ENCODE measurements around the gene GART. TPM values are rescaled to one million over a fixed set of nuclear protein-coding genes. Genes with fewer than 3 reads are reported as not detected.

Gene GART
- total and polyA plus RNA-seq, 8 donors = 57.7 to 84.1 (median 79.2) TPM

DNA sequence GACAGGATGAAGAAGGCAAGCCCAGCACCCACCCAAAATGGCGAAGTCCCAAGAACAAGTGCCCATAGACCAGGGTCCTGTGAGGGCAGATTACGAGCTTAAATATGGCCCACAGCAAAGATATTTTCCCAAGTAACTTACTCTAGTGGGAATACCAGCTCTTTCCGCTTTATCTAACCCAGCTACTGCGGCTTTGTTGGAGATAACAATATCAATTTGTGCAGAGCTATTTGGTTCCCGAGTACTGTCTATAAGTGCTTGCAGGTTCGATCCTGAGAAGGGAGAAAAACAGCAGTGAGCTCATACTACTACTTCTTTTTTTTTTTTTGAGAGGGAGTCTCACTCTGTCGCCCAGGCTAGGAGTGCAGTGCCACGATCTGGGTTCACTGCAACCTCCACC is 36.1 kb downstream of the GART start:
- Histone ChIP-seq H3K9me3 (no peaks in the 10 kb centered on the region), H3K4me1 (no peaks in the 10 kb centered on the region), H3K27me3 (no peaks in the 10 kb centered on the region), H3K4me3 (no peak overlapping the region), H3K36me3 (peaks cover 0 to 67% of the 10 kb centered on the region in 2 donors), H3K27ac (no peak overlapping the region)
- DNase-seq (no peak), ATAC-seq (no peak)
- TF ChIP-seq, protein P1, sequence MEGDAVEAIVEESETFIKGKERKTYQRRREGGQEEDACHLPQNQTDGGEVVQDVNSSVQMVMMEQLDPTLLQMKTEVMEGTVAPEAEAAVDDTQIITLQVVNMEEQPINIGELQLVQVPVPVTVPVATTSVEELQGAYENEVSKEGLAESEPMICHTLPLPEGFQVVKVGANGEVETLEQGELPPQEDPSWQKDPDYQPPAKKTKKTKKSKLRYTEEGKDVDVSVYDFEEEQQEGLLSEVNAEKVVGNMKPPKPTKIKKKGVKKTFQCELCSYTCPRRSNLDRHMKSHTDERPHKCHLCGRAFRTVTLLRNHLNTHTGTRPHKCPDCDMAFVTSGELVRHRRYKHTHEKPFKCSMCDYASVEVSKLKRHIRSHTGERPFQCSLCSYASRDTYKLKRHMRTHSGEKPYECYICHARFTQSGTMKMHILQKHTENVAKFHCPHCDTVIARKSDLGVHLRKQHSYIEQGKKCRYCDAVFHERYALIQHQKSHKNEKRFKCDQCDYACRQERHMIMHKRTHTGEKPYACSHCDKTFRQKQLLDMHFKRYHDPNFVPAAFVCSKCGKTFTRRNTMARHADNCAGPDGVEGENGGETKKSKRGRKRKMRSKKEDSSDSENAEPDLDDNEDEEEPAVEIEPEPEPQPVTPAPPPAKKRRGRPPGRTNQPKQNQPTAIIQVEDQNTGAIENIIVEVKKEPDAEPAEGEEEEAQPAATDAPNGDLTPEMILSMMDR (IDR thresholded peaks at IDR 0.05) = no peak
- intact Hi-C loops (cut with DNase I) = no loop called here

GRCh38 chr21:33496345-33496744 is 45.6 kb downstream of the GART start:
- Histone ChIP-seq H3K4me3 (no peak overlapping the region), H3K27ac (no peak overlapping the region), H3K36me3 (no peaks in the 10 kb centered on the region), H3K27me3 (no peaks in the 10 kb centered on the region), H3K4me1 (peaks cover 4 to 9% of the 10 kb centered on the region in 2 donors), H3K9me3 (no peaks in the 10 kb centered on the region)
- DNase-seq (no peak), ATAC-seq (no peak)
- TF ChIP-seq, protein P1 (IDR thresholded peaks at IDR 0.05) = no peak
- intact Hi-C loops (cut with DNase I) = no loop called here

GRCh38 chr21:33495743-33496142 is 46.2 kb downstream of the GART start:
- no peaks in the 10 kb centered on the region for H3K36me3 ChIP-seq
- intact Hi-C loops (cut with DNase I) = no loop called here
- no peak for DNase-seq
- H3K4me3 ChIP-seq = no peak overlapping the region
- H3K9me3 ChIP-seq = no peaks in the 10 kb centered on the region
- H3K27ac ChIP-seq = no peak overlapping the region
- TF ChIP-seq, protein P1 (IDR thresholded peaks at IDR 0.05) = no peak
- H3K27me3 ChIP-seq = no peaks in the 10 kb centered on the region
- peaks cover 7 to 14% of the 10 kb centered on the region in 2 donors for H3K4me1 ChIP-seq
- ATAC-seq = no peak

- Histone ChIP-seq H3K27ac (no peak overlapping the region), H3K9me3 (no peaks in the 10 kb centered on the region), H3K27me3 (no peaks in the 10 kb centered on the region), H3K4me1 (peaks cover 10 to 18% of the 10 kb centered on the region in 2 donors), H3K4me3 (no peak overlapping the region), H3K36me3 (no peaks in the 10 kb centered on the region)
- intact Hi-C loops (cut with DNase I) = no loop called here
- DNase-seq (no peak), ATAC-seq (no peak)
- TF ChIP-seq, protein P1 (IDR thresholded peaks at IDR 0.05) = no peak
Measured at GRCh38 chr21:33493756-33494155, 48.2 kb downstream of the GART start.

- intact Hi-C loops (cut with DNase I) = no loop called here
- ATAC-seq = no peak
- no peaks in the 10 kb centered on the region for H3K9me3 ChIP-seq
- no peaks in the 10 kb centered on the region for H3K36me3 ChIP-seq
- peak in 2 of 4 donors; percentile 17 to 55 for DNase-seq
- H3K27me3 ChIP-seq = no peaks in the 10 kb centered on the region
- peaks cover 10 to 18% of the 10 kb centered on the region in 2 donors for H3K4me1 ChIP-seq
- TF ChIP-seq, protein P1 (IDR thresholded peaks at IDR 0.05) = no peak
- no peak overlapping the region for H3K27ac ChIP-seq
- no peak overlapping the region for H3K4me3 ChIP-seq
Measured at GRCh38 chr21:33492571-33492970, 49.3 kb downstream of the GART start.
